Immature natural killer cell (primary cell): ENCODE data around the gene LACTBL1. TPM values are rescaled to one million over a fixed set of nuclear protein-coding genes. Genes with fewer than 3 reads are reported as not detected.

Source experiments
- DNase-seq, 3 donors: peaks; one replicate each; pipeline ENCODE4 v3.0.0; 2022; ENCODE audit warnings: mixed read lengths in 1 of 3
- H3K27ac Mint-ChIP-seq, 6 donors: one replicate each; pipeline ENCODE4 v1.8.0; 2020; ENCODE audit warnings: mixed read lengths in 6 of 6, mild to moderate bottlenecking in 5 of 6, inconsistent platforms in 4 of 6, moderate library complexity in 3 of 6
- H3K27me3 Mint-ChIP-seq, 3 donors: one replicate each; pipeline ENCODE4 v1.8.0; 2020 to 2021; ENCODE audit warnings: low read depth in 3 of 3, mild to moderate bottlenecking in 3 of 3, mixed read lengths in 3 of 3, moderate library complexity in 3 of 3, inconsistent platforms in 1 of 3
- H3K36me3 Mint-ChIP-seq, 3 donors: one replicate each; pipeline ENCODE4 v1.8.0; 2020; ENCODE audit warnings: mixed read lengths in 3 of 3, inconsistent platforms in 2 of 3, mild to moderate bottlenecking in 2 of 3
- H3K4me1 Mint-ChIP-seq, 2 donors: one replicate each; pipeline ENCODE4 v1.8.0; 2020; ENCODE audit warnings: inconsistent platforms in 2 of 2, mild to moderate bottlenecking in 2 of 2, mixed read lengths in 2 of 2, moderate library complexity in 1 of 2
- H3K4me3 Mint-ChIP-seq, 5 donors: one replicate each; pipeline ENCODE4 v1.8.0; 2020; ENCODE audit warnings: mild to moderate bottlenecking in 5 of 5, mixed read lengths in 5 of 5, inconsistent platforms in 3 of 5, moderate library complexity in 3 of 5
- H3K9me3 Mint-ChIP-seq, 6 donors: one replicate each; pipeline ENCODE4 v1.8.0; 2020; ENCODE audit warnings: mild to moderate bottlenecking in 6 of 6, mixed read lengths in 6 of 6, inconsistent platforms in 4 of 6, moderate library complexity in 3 of 6
- polyA plus RNA-seq, 3 donors: library from polyadenylated mRNA; unstranded; fragments of 300-500 nt; fragmentation: Illumina TruSeq; gene quantifications; one replicate each; pipeline ENCODE4 v1.2.3, GENCODE V29; 2021

Gene LACTBL1
- polyA plus RNA-seq, 3 donors from 2014 or later = not detected

GRCh38 chr1:22907528-22907927, 65.1 kb downstream of the LACTBL1 start:
- Mint-ChIP-seq H3K9me3 (no peaks in the 10 kb centered on the region), H3K27me3 (peaks cover 2 to 3% (median 3%) of the 10 kb centered on the region in 3 donors), H3K4me1 (no peaks in the 10 kb centered on the region), H3K27ac (no peak overlapping the region), H3K36me3 (no peaks in the 10 kb centered on the region), H3K4me3 (no peak overlapping the region)
- no peak for DNase-seq

DNA sequence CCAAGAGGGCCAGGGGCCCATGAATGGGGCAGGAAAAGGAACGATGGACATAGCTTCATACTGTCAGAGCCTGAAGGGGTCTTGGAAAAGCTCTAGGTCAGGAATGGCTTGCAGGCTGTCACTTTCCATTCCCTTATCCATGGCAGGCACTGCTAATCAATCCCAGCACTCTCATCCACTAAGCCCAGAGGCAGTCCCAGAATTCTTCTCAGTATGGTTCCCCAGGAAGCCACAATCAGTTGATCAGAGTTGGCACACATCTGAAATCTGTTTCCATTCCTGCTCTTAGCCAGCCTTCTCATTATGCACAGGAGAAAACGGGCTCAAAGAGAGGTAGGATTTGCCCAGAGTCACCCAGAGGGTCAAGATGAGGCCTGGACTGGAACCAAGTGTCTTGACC, 65.7 kb downstream of the LACTBL1 start:
- H3K9me3 Mint-ChIP-seq = no peaks in the 10 kb centered on the region

DNA sequence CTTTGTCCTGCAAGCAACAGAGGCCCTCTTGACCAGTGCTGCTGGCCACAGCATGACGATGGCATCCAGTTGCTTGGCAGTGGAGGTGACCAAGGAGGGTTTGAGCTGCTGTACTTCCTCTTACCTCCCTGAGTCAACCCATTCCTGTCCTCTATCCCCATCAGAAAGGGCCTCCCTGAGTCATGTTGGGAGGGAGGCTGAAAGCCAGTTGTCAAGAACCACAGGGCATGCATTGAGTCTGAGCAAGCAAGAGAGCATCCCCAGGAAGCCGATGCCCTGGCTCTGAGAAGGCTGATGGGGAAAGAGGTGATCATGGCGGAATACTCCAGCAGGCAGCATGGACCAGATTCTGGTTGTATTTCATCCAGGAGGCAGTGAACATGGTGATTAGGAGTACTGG, 69.6 kb downstream of the LACTBL1 start:
- Mint-ChIP-seq H3K4me1 (no peaks in the 10 kb centered on the region), H3K27me3 (peaks cover 4 to 7% (median 7%) of the 10 kb centered on the region in 3 donors), H3K9me3 (no peaks in the 10 kb centered on the region), H3K4me3 (no peak overlapping the region), H3K27ac (no peak overlapping the region), H3K36me3 (no peaks in the 10 kb centered on the region)
- DNase-seq = no peak

More for the DNA sequence above, 65.7 kb downstream of the LACTBL1 start:
- no peak overlapping the region for H3K4me3 Mint-ChIP-seq
- H3K27ac Mint-ChIP-seq = no peak overlapping the region
- H3K4me1 Mint-ChIP-seq = no peaks in the 10 kb centered on the region
- peaks cover 2 to 3% (median 3%) of the 10 kb centered on the region in 3 donors for H3K27me3 Mint-ChIP-seq
- DNase-seq = no peak
- H3K36me3 Mint-ChIP-seq = no peaks in the 10 kb centered on the region

Other genes with a start within 250 kb of the LACTBL1 start
- gene TEX46, start 43.0 kb upstream of the LACTBL1 start, polyA plus RNA-seq = not detected
- 10 to 100 TPM; 28.8 to 45.3 (median 45.0) TPM for gene KDM1A, start 46.6 kb upstream of the LACTBL1 start, polyA plus RNA-seq
- 10 to 100 TPM in 2 of 3 donors, 1 to 10 TPM in 1; 9.8 to 35.5 (median 13.8) TPM for gene LUZP1, start 196.0 kb upstream of the LACTBL1 start, polyA plus RNA-seq
- gene HTR1D, start 244.6 kb upstream of the LACTBL1 start, polyA plus RNA-seq = not detected